Tongue (tissue), 2 donors: Measurements from ENCODE around the gene SFXN4. TPM values are rescaled to one million over a fixed set of nuclear protein-coding genes. Genes with fewer than 3 reads are reported as not detected.
A peak's percentile ranks its signal among the peaks of the same experiment; 100 is the strongest.
"Not testable (repeated sequence)": the region's sequence is repeated elsewhere in the genome, so short reads cannot be mapped to it uniquely, and the experiment has no call there.

Experiments
- DNase-seq: peaks from one replicate; pipeline ENCODE4 v3.0.0-alpha.2; 2015
- total RNA-seq: library from RNA; depleted of rRNA; stranded (reverse); fragments of >200 nt; gene quantifications from one replicate; pipeline ENCODE4 v1.2.3, GENCODE V29; 2014

SFXN4 gene
- total RNA-seq, 1 donor from 2014 or later: 27.5 TPM

- no peak for DNase-seq
Measured at GRCh38 chr10:119190353-119190752, 24.8 kb upstream of the SFXN4 start.

GRCh38 chr10:119189811-119190282 lies 24.3 kb upstream of the SFXN4 start:
- no peak for DNase-seq

GRCh38 chr10:119183664-119184412 lies 18.3 kb upstream of the SFXN4 start:
- DNase-seq: no peak

GRCh38 chr10:119180850-119181400 lies 15.4 kb upstream of the SFXN4 start:
- DNase-seq: not testable (repeated sequence)

GRCh38 chr10:119178372-119179119 lies 13.0 kb upstream of the SFXN4 start, which contains the start of gene PRDX3:
PRDX3 (minus strand) TSS chr10:119178812; CDS start chr10:119178790, 22 bp downstream.
- peak; percentile 97 for DNase-seq

GRCh38 chr10:119177708-119178371 lies 12.3 kb upstream of the SFXN4 start:
- no peak for DNase-seq

- no peak for DNase-seq
Measured at GRCh38 chr10:119176166-119176565, 10.7 kb upstream of the SFXN4 start.

- DNase-seq: no peak
Measured at GRCh38 chr10:119174109-119174508, 8.6 kb upstream of the SFXN4 start.

GRCh38 chr10:119167041-119167440 lies 1.5 kb upstream of the SFXN4 start:
- DNase-seq: no peak

GRCh38 chr10:119166564-119166963 lies 1.1 kb upstream of the SFXN4 start:
- no peak for DNase-seq

- DNase-seq: no peak
Measured at GRCh38 chr10:119166118-119166500, 595 bp upstream of the SFXN4 start.

- DNase-seq: no peak
Measured at GRCh38 chr10:119162452-119163092, 2.9 kb downstream of the SFXN4 start.

- no peak for DNase-seq
Measured at GRCh38 chr10:119161680-119162451, 3.6 kb downstream of the SFXN4 start.

GRCh38 chr10:119159332-119159731 lies 6.2 kb downstream of the SFXN4 start:
- no peak for DNase-seq

- DNase-seq: no peak
Measured at GRCh38 chr10:119153661-119154060, 11.9 kb downstream of the SFXN4 start.

- DNase-seq: no peak
Measured at GRCh38 chr10:119153041-119153440, 12.5 kb downstream of the SFXN4 start.

- DNase-seq: not testable (repeated sequence)
Measured at GRCh38 chr10:119151601-119152000, 13.9 kb downstream of the SFXN4 start.

- DNase-seq: no peak
Measured at GRCh38 chr10:119149729-119150128, 15.8 kb downstream of the SFXN4 start.

- no peak for DNase-seq
Measured at GRCh38 chr10:119149157-119149556, 16.4 kb downstream of the SFXN4 start.

- DNase-seq: no peak
Measured at GRCh38 chr10:119143657-119144056, 21.9 kb downstream of the SFXN4 start.

- DNase-seq: no peak
Measured at GRCh38 chr10:119140603-119141245, 24.8 kb downstream of the SFXN4 start.
